ENCODE measurements around the gene MAML2. TPM values are rescaled to one million over a fixed set of nuclear protein-coding genes. Genes with fewer than 3 reads are reported as not detected.

The MAML2 gene
- total and polyA plus RNA-seq, 2 donors: 7.9 to 25.6 TPM

DNA sequence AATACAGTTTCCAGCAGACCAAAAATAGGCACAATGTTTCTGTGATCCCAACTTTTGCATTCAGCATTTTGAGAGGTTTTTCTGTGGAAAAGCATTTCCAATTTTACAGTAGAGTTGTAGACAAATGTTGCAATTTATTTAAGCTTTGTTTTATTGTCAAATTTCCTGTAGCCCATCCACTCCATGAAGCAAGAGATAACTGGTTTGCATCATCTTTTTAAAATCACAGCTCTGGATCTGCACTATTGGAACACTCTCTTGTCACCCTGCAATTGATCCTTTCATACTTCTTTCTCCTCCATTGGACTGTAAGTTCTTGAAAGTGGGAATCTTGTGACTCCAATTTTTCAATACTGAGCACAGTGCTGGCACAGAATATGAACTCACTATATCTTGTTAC, 86.0 kb downstream of the MAML2 start:
- no peaks in the 10 kb centered on the region for H3K4me1 ChIP-seq (ENCODE audit: insufficient read depth)
- no peaks in the 10 kb centered on the region for H3K36me3 ChIP-seq (ENCODE audit: insufficient read depth)
- peak overlapping the region; percentile 38 for H3K27ac ChIP-seq (ENCODE audit: low read depth)
- H3K4me3 ChIP-seq (ENCODE audit: low read depth, low read length): no peak overlapping the region
- DNase-seq (ENCODE audit: extremely low spot score): no peak

DNA sequence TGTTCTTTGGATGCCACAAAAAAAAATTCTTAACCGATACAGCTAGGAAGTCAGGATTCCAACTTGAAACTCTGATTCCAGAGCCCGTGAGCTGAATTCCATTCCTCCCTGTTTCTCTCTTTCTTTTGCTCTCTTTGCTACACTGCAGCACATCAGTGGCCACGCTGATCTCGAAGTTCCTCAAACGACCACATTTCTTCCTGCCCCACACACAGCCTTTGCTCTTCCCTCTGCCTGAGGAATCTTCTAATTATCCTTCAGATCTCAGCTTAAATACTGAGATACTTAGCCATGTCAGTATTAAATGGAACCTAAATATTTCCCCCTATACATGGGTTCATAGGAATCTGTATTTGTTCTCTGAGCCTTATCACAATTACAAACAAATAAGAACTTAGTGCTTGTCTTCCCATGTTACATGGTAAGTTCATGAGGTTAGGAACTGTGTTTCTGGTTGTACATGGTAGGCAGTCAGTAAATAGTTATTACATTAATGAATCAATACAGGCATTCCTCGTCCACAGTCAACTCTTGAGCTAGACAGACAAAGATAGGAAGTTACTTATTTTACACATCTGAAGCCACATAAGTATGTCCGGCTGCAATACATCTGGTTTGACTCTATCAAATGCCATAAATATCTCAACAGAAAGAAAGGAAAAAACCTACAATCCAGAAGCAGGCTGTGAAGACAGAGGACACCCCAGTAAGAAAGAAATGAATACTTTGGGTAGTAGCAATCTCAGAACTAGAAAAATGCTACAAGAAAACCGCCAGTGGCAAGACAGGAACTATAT, 86.6 kb downstream of the MAML2 start:
- Histone ChIP-seq H3K4me3 (ENCODE audit: low read depth, low read length) (no peak overlapping the region), H3K27ac (ENCODE audit: low read depth) (peak overlapping the region; percentile 2), H3K36me3 (ENCODE audit: insufficient read depth) (no peaks in the 10 kb centered on the region), H3K4me1 (ENCODE audit: insufficient read depth) (no peaks in the 10 kb centered on the region)
- no peak for DNase-seq (ENCODE audit: extremely low spot score)
- WGBS: 55% methylated on average over 8 of the region's 8 CpGs

DNA sequence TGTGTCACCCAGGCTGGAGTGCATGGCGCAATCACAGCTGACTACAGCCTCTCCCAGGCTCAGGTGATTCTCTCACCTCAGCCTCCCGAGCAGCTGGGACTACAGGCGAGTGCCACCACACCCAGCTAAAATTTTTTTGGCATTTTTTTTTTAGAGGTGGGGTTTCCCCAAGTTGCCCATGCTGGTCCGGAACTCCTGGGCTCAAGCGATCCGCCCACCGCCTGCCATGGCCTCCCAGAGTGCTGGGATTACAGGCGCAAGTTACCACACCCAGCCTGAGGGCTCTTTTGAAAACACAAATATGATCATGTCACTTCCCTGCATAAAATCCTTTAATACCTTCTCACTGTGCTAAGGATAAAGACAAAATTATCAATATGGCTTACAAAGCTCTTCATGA, 88.1 kb downstream of the MAML2 start:
- DNase-seq (ENCODE audit: extremely low spot score): no peak
- Histone ChIP-seq H3K27ac (ENCODE audit: low read depth) (no peak overlapping the region), H3K36me3 (ENCODE audit: insufficient read depth) (no peaks in the 10 kb centered on the region), H3K4me1 (ENCODE audit: insufficient read depth) (no peaks in the 10 kb centered on the region), H3K4me3 (ENCODE audit: low read depth, low read length) (no peak overlapping the region)
- WGBS: 96% methylated on average over 8 of the region's 8 CpGs

- H3K36me3 ChIP-seq (ENCODE audit: insufficient read depth): no peaks in the 10 kb centered on the region
- H3K4me3 ChIP-seq (ENCODE audit: low read depth, low read length): no peak overlapping the region
- no peak overlapping the region for H3K27ac ChIP-seq (ENCODE audit: low read depth)
- DNase-seq (ENCODE audit: extremely low spot score): no peak
- no peaks in the 10 kb centered on the region for H3K4me1 ChIP-seq (ENCODE audit: insufficient read depth)
- 59% methylated on average over 7 of the region's 7 CpGs for WGBS
Observed at GRCh38 chr11:96254087-96254486, 88.9 kb downstream of the MAML2 start.

GRCh38 chr11:96246718-96247552, 96.1 kb downstream of the MAML2 start:
- Histone ChIP-seq H3K4me1 (ENCODE audit: insufficient read depth) (no peaks in the 10 kb centered on the region), H3K27ac (ENCODE audit: low read depth) (peak overlapping the region; percentile 38), H3K4me3 (ENCODE audit: low read depth, low read length) (no peak overlapping the region), H3K36me3 (ENCODE audit: insufficient read depth) (no peaks in the 10 kb centered on the region)
- 55% methylated on average over 4 of the region's 4 CpGs for WGBS
- DNase-seq (ENCODE audit: extremely low spot score): no peak

DNA sequence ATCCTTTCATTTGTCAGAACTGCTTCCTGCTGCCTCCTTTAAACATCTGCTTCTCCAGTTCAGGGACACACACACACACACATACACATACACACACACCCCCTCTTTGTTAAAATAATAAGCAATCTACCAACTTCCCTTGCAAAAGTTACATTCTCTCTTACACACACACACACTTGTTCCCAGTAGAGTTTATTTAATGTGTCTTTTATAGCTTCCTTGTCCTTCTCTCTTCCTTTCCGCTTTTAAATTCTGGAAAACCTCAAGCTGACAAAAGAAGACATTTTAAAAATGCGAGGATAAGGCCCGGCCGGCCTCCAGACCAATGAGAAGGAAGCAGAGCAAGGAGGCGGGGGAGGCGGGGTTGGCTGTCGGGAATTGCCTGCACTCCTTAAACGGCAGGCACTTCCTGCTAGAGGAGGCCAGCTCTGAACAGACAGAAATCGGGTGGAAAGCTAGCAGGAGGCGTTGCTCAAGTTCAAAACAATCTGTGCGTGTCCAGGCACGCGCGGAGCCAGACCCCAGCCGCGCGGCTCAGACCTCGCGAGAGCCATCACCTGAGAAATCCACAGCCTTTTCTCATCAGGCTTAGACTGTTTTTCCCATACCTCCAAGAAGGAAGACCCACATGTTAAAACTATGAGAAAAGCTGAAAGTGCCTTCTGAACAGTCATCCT, 99.9 kb downstream of the MAML2 start:
- WGBS: under 1% methylated on average over 19 of the region's 19 CpGs
- Histone ChIP-seq H3K4me1 (ENCODE audit: insufficient read depth) (peaks cover 2% of the 10 kb centered on the region), H3K4me3 (ENCODE audit: low read depth, low read length) (peak overlapping the region; percentile 31), H3K36me3 (ENCODE audit: insufficient read depth) (no peaks in the 10 kb centered on the region), H3K27ac (ENCODE audit: low read depth) (peak overlapping the region; percentile 52)
- peak; percentile 96 for DNase-seq (ENCODE audit: extremely low spot score)

DNA sequence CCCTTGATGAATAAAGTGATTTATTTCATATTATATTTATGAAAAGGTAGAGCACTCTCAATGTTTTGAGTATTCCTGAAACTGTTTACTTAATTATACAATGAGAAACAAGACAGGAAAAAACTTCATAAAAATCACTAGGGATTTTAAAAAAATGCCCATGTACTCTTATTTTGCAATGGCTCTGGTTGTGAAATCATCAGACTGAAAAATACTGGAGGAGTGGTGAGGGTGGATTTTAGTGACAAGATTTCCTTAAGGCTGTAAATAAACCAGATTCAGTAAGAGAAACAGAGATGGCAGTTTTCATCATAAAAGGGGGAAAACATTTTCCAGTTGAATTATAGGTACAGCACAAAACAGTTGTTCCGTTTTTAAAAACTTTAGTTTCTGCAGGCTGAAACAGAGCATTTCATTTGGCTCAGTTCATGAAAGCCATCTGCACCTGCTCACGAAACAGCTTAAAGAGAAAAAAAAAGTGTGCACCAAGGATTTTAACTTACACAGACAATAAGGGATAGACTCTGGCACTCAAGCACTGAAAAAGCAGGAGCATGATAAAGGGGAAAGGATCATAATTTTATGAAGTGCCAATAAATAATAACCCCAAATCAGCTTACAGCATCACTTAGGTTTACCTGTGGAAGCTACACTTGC, 100.7 kb downstream of the MAML2 start:
- WGBS: 23% methylated on average over 2 of the region's 2 CpGs
- DNase-seq (ENCODE audit: extremely low spot score): no peak
- no peak overlapping the region for H3K4me3 ChIP-seq (ENCODE audit: low read depth, low read length)
- no peaks in the 10 kb centered on the region for H3K36me3 ChIP-seq (ENCODE audit: insufficient read depth)
- peak overlapping the region; percentile 38 for H3K27ac ChIP-seq (ENCODE audit: low read depth)
- H3K4me1 ChIP-seq (ENCODE audit: insufficient read depth): peaks cover 2% of the 10 kb centered on the region

GRCh38 chr11:96241331-96241841, 101.6 kb downstream of the MAML2 start:
- DNase-seq (ENCODE audit: extremely low spot score): no peak
- peaks cover 2% of the 10 kb centered on the region for H3K4me1 ChIP-seq (ENCODE audit: insufficient read depth)
- H3K36me3 ChIP-seq (ENCODE audit: insufficient read depth): no peaks in the 10 kb centered on the region
- no peak overlapping the region for H3K27ac ChIP-seq (ENCODE audit: low read depth)
- WGBS: 63% methylated on average over 5 of the region's 5 CpGs
- no peak overlapping the region for H3K4me3 ChIP-seq (ENCODE audit: low read depth, low read length)

DNA sequence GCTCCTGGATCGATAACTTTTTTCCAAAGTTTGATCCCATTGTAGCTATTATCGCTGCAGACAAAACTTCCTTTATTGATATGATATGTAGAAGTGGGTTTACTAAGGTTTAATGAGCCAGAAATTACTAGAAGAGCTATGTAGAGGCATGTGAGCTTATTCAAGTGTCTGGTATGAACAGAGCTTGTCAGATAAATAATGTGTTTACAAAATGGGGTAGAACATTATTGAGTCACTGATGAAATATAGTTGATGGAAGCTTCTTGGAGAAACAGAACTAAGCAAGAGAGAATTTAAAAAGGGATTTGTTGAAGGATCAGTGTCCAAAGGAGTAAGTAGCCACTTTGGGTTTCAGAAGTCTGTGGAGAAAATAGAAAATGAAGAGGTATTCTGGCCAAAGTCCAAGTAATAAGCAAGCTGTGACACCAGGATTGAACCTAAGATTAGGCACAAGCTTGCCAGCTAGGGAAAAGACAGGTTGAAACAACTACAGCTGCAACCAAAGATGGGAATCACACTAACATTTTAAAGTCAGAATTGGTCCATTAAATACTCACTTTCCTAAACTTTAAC, 104.3 kb downstream of the MAML2 start:
- WGBS: 62% methylated on average over 2 of the region's 2 CpGs
- no peaks in the 10 kb centered on the region for H3K36me3 ChIP-seq (ENCODE audit: insufficient read depth)
- H3K4me3 ChIP-seq (ENCODE audit: low read depth, low read length): no peak overlapping the region
- H3K27ac ChIP-seq (ENCODE audit: low read depth): peak overlapping the region; percentile 14
- peaks cover 2% of the 10 kb centered on the region for H3K4me1 ChIP-seq (ENCODE audit: insufficient read depth)
- DNase-seq (ENCODE audit: extremely low spot score): no peak

DNA sequence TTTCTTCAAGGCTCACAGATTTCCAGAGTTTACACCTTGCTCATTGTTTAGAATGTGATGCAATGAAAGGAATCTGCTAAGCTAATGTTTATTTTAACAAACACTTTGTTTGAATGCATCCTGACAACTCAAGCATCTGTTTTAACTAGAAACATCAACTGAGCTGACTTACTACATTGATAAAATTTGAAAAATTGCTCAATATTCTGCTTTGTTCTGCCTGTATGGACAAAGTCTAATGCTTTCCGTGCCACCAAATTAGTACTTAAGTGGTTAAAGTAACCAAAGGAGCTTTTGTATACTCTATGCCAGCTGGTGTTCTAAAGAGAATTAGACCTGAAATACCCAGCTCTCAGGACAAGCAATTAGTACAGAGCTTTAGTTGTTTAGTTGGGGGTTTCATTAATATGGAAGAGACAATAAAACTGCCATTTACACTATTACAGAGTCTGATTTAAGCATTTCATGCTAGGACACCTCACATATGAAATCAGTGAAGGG, 105.2 kb downstream of the MAML2 start:
- Histone ChIP-seq H3K4me1 (ENCODE audit: insufficient read depth) (peaks cover 2% of the 10 kb centered on the region), H3K4me3 (ENCODE audit: low read depth, low read length) (no peak overlapping the region), H3K36me3 (ENCODE audit: insufficient read depth) (no peaks in the 10 kb centered on the region), H3K27ac (ENCODE audit: low read depth) (peak overlapping the region; percentile 82)
- 34% methylated on average over 1 of the region's 1 CpG for WGBS
- DNase-seq (ENCODE audit: extremely low spot score): no peak

DNA sequence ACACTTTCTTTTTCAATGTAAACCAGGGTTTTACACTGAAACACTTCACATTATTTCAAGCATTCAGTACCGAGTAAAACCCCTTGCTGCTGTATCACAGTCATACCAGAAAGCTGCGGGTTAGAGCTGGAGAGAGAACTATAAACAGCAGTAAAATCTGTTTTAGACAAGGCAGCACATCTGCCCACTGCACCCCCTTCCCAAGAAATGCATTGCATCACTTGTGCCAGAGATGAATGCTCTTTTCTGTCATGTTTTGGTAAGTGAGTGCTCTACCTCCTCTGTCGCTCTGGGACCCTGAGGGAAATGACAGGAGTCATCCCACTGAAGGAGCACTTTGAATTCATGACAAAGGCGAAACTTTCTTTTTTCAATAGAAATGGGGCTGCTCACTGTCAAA, 107.2 kb downstream of the MAML2 start:
- 39% methylated on average over 4 of the region's 4 CpGs for WGBS
- DNase-seq (ENCODE audit: extremely low spot score): no peak

DNA sequence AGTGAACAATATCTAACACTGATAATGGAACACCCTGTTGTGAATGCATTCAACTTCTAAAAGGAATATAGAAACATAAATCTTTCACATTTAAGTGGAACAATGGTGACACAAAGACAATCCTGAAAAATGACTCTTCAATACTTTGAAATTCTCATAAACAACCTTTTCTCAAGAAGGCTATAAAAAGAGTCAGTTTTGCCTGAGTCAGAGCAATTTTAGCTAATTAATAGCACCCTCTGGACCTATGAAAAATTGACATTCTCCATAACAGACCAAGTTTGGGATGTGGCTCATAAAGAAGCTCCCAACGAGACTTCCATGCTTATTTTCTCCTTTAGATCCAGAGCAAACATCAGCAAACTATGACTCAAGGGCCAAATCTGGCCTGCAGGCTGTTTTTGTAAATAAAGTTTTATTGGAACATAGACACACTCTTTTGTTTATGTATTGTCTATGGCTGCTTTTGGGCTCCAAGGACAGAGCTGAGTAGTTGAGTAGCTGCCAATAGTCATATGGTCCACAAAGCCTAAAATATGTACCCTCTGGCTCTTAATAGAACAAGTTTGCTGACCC, 108.0 kb downstream of the MAML2 start:
- H3K4me1 ChIP-seq (ENCODE audit: insufficient read depth): peaks cover 2% of the 10 kb centered on the region
- WGBS: 68% methylated on average over 1 of the region's 1 CpG
- no peak for DNase-seq (ENCODE audit: extremely low spot score)
- no peaks in the 10 kb centered on the region for H3K36me3 ChIP-seq (ENCODE audit: insufficient read depth)
- H3K4me3 ChIP-seq (ENCODE audit: low read depth, low read length): no peak overlapping the region
- no peak overlapping the region for H3K27ac ChIP-seq (ENCODE audit: low read depth)

More for the DNA sequence above, 107.2 kb downstream of the MAML2 start:
- H3K4me3 ChIP-seq (ENCODE audit: low read depth, low read length): no peak overlapping the region
- peaks cover 2% of the 10 kb centered on the region for H3K4me1 ChIP-seq (ENCODE audit: insufficient read depth)
- no peak overlapping the region for H3K27ac ChIP-seq (ENCODE audit: low read depth)
- no peaks in the 10 kb centered on the region for H3K36me3 ChIP-seq (ENCODE audit: insufficient read depth)

Data from urinary bladder (tissue), 4 donors.